ENCODE measurements around the gene RCC1.
A peak's percentile ranks its signal among the peaks of the same experiment; 100 is the strongest.
"Not testable (repeated sequence)": the region's sequence is repeated elsewhere in the genome, so short reads cannot be mapped to it uniquely, and the experiment has no call there.

RCC1 gene, protein sequence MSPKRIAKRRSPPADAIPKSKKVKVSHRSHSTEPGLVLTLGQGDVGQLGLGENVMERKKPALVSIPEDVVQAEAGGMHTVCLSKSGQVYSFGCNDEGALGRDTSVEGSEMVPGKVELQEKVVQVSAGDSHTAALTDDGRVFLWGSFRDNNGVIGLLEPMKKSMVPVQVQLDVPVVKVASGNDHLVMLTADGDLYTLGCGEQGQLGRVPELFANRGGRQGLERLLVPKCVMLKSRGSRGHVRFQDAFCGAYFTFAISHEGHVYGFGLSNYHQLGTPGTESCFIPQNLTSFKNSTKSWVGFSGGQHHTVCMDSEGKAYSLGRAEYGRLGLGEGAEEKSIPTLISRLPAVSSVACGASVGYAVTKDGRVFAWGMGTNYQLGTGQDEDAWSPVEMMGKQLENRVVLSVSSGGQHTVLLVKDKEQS

GRCh38 chr1:28505406-28506187 lies at the start of gene RCC1:
TSS of gene RCC1 (plus strand) at chr1:28506043. CDS start at chr1:28529867, 23,824 bp downstream.
- DNase-seq (ENCODE audit: low read depth, low spot score): peak; percentile 98

DNA sequence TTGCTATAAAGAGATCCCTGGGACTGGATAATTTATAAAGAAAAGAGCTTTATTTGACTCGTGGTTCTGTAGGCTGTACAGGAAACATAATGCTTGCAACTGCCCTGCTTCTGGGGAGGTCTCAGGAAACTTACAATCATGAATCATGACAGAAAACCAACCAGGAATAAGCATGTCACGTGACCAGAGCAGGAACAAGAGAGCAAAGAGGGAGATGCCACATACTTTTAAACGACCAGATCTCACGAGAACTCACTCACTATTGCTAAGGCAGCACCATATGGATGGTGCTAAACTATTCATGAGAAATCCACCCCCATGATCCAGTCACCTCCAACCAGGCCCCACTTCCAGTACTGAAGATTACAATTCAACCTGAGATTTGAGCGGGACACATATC lies 49.8 kb upstream of the RCC1 start:
- no peak for DNase-seq (ENCODE audit: low read depth, low spot score)

GRCh38 chr1:28457678-28458077 lies 48.2 kb upstream of the RCC1 start:
- no peak for DNase-seq (ENCODE audit: low read depth, low spot score)

DNA sequence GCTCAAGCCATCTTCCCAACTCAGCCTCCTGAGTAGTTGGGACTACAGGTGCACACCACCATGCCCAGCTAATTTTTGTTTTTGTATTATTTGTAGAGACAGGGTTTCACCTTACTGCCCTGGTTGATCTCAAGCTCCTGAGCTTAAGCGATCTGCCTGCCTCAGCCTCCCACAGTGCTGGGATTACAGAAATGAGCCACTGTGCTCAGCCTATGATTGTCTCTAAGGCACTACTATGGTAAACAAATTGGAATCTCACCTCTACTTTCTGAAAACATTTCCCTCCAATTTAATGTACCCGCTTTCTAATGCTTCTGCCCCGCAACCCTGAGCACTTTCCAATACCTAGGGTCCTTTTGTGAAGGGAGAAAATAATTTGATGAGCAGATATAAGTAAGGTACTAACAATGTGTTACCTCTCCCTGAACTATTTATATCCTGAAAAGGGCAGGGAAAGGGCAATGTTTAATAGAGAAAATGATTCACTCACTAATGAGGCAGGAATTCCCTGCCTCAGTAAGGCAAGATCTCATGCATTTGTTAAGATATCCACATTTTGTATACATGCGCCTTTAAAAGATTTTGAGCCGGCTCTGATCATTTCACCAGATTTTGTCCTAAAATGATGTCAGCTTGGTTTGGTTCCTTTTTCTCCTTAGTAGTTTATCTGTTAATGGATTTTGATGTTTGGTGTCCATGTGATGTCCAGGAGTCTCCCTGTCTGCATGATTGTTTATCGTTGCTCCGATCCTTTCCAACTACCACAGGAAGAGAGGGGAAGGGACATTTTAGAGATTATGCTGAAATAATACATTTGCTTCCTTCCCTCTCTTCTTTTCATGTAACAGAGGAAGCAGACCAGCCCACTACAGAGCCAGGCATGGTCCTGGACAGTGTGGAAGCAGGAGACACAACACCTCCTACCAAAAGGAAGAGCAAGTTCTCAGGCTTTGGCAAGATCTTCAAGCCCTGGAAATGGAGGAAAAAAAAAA lies 47.3 kb upstream of the RCC1 start:
- no peak for DNase-seq (ENCODE audit: low read depth, low spot score)

GRCh38 chr1:28466226-28466778 lies 39.5 kb upstream of the RCC1 start:
- no peak for DNase-seq (ENCODE audit: low read depth, low spot score)

DNA sequence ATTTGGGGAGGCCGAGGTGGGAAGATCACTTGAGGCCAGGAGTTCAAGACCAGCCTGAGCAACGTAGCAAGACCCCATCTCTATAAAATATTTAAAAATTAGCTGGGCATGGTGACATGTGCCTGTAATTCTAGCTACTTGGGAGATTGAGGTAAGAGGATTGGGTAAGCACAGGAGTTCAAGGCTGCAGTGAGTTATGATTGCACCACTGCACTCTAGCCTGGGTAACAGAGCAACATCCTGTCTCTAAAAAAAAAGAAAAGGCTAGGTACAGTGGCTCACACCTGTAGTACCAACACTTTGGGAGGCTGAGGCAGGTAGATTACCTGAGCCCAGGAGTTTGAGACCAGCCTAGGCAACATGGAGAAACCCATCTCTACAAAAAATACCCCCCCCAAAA lies 35.7 kb upstream of the RCC1 start:
- no peak for DNase-seq (ENCODE audit: low read depth, low spot score)

GRCh38 chr1:28479497-28479896 lies 26.3 kb upstream of the RCC1 start:
- not testable (repeated sequence) for DNase-seq (ENCODE audit: low read depth, low spot score)

DNA sequence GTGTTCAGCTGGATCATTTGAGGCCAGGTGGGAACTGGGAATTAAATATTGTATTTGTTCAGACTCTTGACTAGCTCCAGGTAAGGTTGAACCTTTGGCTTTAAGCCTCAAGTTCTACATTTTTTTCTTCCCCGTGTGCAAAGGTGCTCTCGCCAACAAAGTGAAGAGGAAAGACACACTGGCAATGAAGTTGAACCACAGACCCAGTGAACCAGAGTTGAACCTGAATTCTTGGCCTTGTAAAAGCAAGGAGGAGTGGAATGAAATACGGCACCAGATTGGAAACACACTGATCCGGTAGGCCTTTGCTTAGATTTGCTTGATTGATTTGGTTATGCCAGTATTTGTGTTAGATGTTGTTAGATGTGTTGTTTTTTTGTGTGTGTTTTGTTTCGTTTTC lies 25.5 kb upstream of the RCC1 start:
- no peak for DNase-seq (ENCODE audit: low read depth, low spot score)

DNA sequence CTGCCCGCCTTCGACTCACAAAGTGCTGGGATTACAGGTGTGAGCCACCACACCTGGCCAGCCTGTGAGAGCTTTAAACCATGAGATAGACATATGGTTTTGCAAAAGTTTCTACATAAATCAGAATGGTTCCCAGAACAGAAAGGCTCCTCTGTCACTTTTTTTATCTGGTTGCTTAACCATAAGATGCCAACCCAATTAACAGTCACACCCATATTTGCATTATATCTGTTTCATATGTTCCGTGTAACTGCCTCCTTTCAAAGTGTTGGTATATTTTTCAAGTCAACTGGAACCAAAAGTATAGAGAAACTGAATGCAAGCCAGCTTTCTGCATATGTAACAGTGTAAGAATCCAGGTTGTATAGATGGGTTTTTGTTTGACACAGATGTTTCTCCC lies 23.7 kb upstream of the RCC1 start:
- no peak for DNase-seq (ENCODE audit: low read depth, low spot score)

GRCh38 chr1:28482702-28483101 lies 23.1 kb upstream of the RCC1 start:
- no peak for DNase-seq (ENCODE audit: low read depth, low spot score)

DNA sequence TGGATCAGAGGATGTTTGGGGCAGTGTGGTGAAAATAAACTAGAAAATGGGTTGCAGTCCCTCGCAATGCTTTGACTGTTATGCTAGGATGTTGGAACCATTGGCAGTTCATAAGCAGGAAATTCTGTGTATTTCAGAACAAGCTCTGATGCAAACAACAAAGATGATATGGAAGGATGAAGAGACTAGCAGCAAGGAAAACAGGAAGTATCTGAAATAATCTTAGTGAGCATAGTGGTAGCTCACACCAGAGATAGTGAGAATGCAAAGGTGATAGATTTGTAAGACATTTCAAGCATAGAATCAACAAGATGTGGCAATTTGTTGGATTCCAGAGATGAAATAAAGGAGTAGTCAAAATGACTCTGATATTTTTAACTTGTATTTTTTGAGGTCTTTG lies 11.1 kb upstream of the RCC1 start:
- no peak for DNase-seq (ENCODE audit: low read depth, low spot score)

DNA sequence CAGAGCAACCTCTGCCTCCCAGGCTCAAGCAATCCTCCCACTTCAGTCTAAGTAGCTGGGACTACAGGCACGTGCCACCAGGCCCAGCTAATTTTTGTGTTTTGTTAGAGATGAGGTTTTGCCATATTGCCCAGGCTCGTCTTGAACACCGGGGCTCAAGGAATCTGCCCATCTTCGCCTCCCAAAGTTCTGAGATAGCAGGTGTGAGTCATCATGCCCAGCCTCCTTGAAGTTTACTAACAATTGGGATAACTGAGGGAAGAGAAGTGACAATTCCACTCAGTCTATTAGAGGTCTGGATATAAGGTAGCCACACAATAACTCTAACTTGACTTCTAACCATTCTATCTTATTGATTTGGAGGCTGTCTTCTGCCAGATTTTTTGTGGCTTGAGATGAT lies 6.3 kb upstream of the RCC1 start:
- no peak for DNase-seq (ENCODE audit: low read depth, low spot score)

DNA sequence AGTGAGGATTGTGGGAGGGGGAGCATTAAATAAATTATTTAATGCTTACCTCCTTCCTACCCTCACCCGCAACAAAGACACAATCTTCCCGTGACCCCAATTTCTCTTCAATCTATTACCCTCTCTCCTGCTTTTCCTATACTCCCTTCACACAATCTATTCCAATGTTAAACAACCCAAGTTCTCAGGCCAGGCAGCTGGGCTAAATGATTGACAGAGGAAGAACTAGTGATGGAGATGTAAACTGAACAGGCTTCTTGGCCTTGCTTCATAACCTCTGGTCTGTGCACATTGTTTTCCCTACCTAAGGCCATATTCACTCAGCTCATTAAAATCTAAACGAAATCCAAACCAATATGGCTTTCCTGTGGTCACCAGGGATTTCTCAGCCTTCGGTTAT lies 3.9 kb upstream of the RCC1 start:
- no peak for DNase-seq (ENCODE audit: low read depth, low spot score)

DNA sequence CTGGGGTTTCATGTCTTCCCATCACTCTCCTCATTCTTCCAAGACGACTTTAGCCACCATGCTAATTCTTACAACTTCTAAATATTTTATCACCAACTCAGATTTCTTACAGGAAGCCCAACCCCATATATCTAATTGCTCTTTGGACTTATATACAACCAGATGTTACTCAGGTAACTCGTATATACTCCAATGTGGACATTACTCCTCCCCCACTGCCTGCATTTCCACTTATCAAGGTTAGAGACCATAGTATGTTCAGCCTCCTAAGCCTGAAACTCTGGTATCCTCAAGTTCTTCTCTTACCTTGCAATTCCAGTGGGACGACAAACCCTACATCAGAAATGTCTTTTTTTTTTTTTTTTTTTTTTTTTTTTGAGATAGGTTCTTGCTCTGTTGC lies 2.7 kb upstream of the RCC1 start:
- DNase-seq (ENCODE audit: low read depth, low spot score): no peak

- DNase-seq (ENCODE audit: low read depth, low spot score): no peak
These were observed 1.0 kb downstream of the RCC1 start for GRCh38 chr1:28506907-28507246.

- DNase-seq (ENCODE audit: low read depth, low spot score): peak; percentile 34
These were observed 1.4 kb downstream of the RCC1 start for GRCh38 chr1:28507247-28507645.

- no peak for DNase-seq (ENCODE audit: low read depth, low spot score)
These were observed 2.0 kb downstream of the RCC1 start for GRCh38 chr1:28507646-28508434.

DNA sequence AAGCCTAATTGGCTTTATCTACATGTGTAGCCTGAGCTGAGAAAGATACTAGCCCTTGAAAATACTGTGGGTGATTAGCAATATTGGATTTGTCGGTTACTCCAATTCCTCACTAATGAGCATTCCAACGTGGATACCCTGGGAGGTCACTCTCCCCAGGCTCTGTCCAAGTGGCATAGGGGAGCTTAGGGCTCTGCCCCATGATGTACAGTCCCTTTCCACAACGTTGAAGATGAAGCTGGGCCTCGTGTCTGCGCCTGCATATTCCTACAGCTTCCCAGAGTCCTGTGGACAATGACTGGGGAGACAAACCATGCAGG lies 2.6 kb downstream of the RCC1 start:
- DNase-seq (ENCODE audit: low read depth, low spot score): no peak

DNA sequence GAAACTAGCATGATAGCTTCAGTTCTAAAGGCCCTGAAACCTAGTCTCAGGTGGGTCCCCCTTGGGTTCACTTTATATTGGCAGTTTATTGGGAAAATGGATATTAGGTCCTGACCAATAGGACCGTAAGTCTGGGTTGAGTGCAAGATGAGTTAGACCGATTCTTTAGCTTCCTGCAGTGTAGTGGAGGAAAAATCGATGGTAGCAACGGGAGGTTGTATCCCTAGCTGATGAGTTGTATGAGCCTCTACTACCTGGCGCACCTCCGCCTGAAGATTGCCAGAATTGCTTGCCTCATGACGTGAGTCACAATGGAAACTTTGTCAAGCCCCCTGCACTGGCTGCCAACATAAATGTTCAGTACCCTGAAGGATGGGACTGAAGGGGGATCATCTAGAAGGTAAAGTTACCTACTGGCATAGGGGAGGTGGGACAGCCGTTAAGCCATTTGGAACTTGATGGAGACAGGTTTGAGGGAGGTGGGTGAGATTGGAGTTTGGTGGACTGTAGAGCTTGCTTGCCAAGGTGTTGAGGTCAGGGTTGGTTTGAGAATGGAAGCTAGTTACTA lies 3.9 kb downstream of the RCC1 start:
- no peak for DNase-seq (ENCODE audit: low read depth, low spot score)

- peak; percentile 82 for DNase-seq (ENCODE audit: low read depth, low spot score)
These were observed 4.6 kb downstream of the RCC1 start for GRCh38 chr1:28510273-28510969.
